ENCODE measurements around the gene INPP5D.

- no peak for TF ChIP-seq CTCF (IDR thresholded peaks at IDR 0.05)
- no peak for TF ChIP-seq POLR2A (IDR thresholded peaks at IDR 0.05)
- TF ChIP-seq POLR2AphosphoS5 (IDR thresholded peaks at IDR 0.05) = no peak
Observed at GRCh38 chr2:233184669-233185068, 124.5 kb downstream of the INPP5D start.

Data from stomach (tissue), 4 donors.